ENCODE data around the gene FADD.
"Not testable (repeated sequence)": the region's sequence is repeated elsewhere in the genome, so short reads cannot be mapped to it uniquely, and the experiment has no call there.

FADD gene

GRCh38 chr11:70182266-70182665, 20.8 kb upstream of the FADD start:
- DNase-seq: no peak

GRCh38 chr11:70183032-70183431, 20.1 kb upstream of the FADD start:
- no peak for DNase-seq

DNA sequence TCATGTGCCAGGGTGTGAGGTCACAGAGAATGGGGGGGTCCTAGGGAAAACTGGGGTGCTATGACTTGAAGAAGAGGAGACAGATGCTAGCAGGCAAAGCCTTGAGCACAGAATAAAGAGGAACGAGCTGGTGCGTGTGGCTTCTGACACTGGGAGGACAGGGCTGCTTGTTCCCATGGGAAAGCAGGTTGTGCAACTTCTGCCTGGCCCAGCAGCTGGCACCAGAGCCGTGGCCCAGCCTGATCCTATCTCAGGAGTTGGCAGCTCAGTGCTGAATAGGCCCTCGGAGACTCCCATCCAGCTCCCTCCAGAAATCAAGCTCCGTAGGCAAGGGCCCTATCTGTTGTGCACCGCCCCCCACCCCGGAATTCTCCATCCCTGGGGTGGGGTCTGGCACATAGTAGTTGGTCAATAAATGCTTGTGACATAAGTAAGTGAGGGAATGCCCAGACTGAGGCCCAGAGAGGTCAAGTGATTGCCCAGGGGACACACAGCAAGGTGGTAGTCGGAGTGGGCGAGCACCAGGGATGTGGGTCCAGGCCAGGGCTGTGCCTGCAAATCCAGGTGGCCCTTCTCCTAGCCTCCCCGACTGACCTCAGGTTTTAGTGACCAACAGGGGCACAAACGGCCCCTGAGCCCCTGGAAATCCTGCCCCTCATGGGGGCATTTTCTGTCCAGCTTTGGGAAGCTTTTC, 19.5 kb upstream of the FADD start:
- DNase-seq: no peak

DNA sequence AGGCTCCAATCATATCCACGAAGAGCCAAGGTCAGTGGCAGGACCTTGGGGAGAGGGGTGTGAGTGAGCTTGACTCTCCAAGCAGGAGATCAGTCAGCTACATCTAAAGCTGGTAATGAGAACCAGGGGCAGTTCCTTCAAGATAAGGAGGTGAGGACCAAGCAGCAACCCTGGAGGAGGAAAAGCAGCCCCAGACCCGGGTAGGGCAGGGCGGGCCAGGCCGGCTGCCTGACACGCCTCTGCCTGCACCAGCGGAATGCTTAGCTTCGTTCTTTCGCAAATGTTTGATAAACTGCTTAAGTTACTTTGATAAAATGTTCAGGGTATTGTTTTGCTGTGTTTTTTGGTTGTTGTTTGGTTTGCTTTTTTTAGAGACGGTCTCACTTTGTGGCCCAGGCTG, 18.7 kb upstream of the FADD start:
- DNase-seq: no peak

GRCh38 chr11:70185348-70186055, 17.6 kb upstream of the FADD start:
- no peak for DNase-seq

DNA sequence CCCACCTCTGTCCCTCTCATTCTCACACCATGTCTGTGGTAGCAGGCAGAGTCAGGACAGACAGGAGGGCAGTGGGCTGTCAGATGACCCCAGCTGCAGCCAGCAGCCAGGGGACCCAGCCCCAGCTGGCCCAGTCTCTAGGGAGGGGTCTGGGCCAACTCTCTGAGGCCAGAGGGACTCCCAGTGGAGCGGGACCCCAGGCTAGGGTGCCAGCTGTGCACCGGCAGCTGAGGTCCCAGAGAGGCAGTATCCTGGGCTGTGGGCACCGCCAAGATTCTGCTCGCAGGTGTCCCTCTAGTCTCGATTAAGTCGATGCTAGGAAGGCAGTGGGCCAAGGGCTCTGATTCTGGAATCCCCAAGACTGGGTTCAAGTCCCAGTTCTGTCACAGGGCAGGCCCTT, 16.7 kb upstream of the FADD start:
- no peak for DNase-seq

DNA sequence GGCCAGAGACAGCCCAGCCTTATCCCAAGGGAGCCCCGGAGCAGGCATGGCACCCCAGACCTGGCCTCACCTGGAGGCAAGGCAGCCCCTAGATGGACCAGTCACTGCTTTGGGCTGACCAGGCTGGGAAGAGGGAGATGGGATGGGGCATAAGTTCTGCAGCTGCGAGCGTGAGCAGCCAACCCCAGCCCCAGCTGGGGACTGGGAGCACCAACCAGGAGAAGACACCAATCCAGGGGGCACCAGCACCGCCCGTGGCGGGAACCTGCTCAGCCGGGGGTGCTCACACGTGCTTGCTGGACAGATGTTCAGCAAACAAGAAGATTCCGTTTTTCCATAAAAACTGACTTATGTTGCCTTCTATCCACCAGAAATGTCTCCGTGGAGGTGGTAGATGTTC, 16.2 kb upstream of the FADD start:
- no peak for DNase-seq

GRCh38 chr11:70187771-70188170, 15.3 kb upstream of the FADD start:
- DNase-seq: no peak

DNA sequence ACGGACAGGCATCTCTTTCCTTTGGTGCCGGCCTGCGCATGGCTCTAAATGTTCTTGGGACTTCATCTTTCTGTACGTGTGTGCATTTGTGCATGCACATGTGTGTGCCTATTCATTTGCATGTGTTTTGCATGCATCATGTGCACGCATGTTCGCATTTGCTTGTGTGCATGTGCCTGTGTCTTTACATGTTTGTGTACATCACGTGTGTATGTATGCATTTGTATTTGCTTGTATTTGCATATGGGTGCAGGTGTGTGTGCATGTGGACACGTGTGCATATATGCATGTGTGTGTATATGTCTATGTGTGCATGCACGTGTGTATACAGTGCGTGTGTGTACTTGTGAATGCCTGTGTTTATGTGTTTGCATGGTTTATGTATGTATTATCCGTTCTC, 13.5 kb upstream of the FADD start:
- DNase-seq: no peak

DNA sequence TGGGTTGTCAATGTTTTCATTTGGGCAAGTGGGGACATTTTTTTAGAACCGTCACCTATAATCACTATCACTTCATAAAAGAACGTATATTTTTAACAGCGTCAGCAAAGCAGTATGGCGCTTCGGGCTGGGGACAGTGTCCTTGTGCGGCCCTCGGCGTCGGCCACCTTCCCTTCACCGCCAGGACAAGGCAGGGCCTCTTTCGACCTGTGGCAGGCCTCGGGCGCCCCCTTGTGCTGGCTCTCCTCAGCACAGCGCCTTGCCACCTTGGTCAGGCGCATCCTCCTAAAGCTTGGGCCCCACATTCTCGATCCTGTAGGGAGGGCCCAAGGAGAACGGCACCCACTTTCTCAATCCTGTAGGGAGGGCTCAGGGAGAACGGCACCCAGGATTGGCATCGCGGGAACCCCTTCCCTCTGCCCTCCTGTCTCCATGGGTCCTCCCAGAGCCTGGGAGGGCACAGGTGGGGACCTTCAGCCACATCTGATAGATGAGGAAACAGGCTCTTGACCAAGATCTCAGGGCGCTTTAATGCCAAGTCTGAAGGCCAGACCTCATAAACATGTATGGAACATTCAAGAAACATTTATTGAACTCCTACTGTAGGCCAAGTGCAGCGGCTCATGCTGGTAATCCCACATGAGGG, 11.5 kb upstream of the FADD start:
- DNase-seq: peak; percentile 67

- DNase-seq: no peak
These were observed 10.3 kb upstream of the FADD start for GRCh38 chr11:70192666-70193410.

DNA sequence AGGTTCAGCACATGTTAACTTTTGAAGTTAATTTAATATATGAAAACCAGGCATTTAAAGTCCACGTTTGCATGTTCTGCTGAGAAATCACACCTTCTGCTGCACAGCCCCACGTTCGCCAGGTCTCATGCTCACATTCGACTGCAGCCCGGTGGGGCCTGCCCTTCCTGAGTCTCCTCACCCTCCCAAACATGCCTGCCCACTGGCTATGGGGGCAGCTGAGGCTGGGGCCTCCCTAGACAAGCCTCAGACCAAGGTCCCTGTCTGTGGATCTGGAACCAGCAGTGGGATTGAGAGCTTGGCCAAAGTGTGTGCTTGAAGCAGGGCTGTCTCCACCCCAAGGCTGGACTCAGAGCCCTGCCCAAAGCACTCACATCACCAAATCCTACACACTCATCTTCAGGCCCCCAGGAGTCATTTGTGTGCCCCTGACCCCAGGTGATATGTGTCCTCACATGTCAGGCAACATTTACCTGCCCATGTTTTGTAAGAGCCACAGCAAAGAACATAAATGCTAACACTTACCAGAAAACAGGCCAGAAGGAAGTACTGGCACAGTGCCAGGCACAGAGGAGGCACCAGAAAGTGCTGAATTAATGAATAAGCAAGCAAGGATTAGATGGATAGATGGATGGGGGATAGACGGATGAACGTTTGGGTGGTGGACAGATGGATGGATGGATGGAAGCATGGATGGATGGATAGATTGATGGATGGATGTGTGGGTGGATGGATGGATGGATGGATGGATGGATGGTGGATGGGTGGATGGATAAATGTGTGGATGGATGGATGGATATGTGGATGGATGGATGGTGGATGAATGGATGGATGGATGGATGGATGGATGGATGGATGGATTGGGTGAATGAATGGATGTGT, 9.4 kb upstream of the FADD start:
- DNase-seq: no peak

GRCh38 chr11:70194792-70195791, 8.0 kb upstream of the FADD start:
- DNase-seq: no peak

DNA sequence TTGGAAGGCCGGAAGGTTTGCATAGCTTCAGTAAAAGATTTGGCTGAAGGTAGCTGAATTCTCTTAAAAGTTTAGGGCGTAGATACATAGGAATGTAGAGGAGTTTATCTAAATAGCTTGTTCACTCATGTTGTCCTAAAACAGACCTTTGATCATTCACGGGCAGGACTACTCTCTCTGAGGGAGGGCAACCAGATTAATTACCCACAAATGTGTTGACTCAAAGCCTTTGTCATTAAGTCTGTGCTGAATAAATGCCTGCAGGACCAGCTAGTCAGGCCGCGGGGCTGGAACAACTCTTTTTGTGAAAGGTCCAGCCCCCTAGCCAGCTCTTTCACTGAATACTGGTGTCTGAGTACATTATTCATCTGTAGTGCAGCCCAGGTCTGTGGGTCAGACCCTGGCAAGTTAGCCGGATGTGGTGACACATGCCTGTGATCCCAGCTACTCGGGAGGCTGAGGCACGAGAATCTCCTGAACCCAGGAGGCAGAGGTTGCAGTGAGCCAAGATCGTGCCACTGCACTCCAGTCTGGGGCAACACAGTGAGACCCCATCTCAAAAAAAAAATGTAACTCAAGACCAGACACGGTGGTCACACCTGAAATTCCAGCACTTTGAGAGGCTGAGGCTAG, 2.8 kb upstream of the FADD start:
- no peak for DNase-seq

- DNase-seq: not testable (repeated sequence)
These were observed 2.0 kb upstream of the FADD start for GRCh38 chr11:70201047-70201446.

DNA sequence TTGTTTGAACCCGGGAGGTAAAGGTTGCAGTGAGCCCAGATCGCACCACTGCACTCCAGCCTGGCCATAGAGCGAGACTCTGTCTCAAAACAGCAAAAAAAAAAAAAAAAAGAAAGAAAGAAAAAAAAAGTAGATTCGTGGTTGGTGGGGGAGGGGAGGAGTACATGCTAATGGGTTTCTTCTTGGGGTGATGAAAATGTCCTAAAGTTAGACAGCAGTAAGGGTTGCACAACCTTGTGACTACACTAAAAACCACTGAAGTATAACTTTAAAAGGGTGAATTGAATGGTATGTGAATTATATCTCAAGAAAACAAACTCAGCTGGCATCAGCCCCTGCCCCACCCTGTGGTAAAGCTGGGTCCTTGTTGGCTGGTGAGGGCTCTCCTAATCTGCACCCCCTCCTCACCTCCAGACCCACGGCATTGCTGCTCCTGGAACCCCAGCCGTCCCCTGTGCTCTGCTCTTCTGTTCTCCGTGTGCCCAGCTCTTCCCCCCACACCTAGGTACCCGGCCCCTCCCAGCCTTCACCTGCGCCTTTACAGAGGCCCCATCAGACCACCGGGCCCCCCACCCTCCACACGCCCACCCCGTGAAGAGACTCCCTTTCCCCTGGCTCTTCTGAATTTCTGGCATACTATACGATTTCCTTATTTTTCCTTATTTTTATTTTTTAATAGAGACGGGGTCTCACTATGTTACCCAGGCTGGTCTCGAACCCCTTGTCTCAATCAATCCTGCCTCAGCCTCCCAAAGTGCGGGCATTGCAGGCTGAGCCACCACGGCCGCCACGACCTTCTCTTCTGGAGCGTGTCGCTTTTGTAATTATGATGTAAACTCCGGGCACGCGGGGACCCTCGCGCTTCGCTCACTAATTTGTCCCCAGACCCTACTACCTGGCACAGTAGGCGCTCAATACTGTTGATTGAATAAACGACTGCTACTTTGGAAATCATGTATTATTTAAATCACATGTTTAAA, 924 bp upstream of the FADD start:
- DNase-seq: no peak

- peak; percentile 28 for DNase-seq
These were observed 812 bp downstream of the FADD start for GRCh38 chr11:70203751-70204465.

- DNase-seq: no peak
These were observed 1.3 kb downstream of the FADD start for GRCh38 chr11:70204466-70204799.

Measured in NCI-H82 (cell line).